ENCODE measurements around the gene DMTF1.
"Not testable (repeated sequence)": the region's sequence is repeated elsewhere in the genome, so short reads cannot be mapped to it uniquely, and the experiment has no call there.

DMTF1 gene

DNA sequence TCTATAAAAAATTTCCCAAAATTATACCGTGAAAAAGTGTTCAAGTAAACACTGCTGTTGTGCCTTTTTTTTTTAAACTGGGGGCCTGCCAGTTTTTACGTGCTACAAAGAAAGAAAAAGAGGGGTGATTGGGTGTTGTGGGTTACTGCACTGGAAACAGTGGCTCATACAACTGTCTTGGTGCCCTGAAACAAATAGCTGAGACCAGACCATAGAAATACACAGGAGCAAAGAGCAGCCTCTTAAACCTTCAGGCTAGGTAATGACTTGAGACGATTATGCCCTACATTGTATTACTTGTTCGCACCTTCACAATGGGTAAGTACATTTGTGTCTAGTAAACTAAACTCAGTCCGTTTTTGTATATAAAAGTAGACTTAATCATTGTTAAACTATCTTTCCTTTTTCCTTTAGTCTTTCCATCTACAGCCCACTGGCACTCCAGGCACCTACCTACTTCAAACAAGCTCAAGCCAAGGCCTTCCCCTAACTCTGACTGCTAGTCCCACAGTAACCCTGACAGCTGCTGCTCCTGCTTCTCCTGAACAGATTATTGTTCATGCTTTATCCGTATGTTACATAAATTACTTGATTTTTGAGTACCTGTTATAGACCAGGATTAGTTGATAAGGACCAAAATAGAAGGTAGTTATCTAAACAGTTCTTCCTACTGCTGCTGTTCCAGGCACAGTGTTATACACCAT lies 40.7 kb downstream of the DMTF1 start:
- H3K27ac ChIP-seq: no peak overlapping the region

GRCh38 chr7:87193912-87194311 lies 41.7 kb downstream of the DMTF1 start:
- Histone ChIP-seq H3K27ac (no peak overlapping the region), H3K4me3 (no peak overlapping the region)
- no peak for DNase-seq (ENCODE audit: low spot score)
- no peak for TF ChIP-seq CTCF (IDR thresholded peaks at IDR 0.05)

More for the DNA sequence above, 40.7 kb downstream of the DMTF1 start:
- no peak for TF ChIP-seq CTCF (IDR thresholded peaks at IDR 0.05)
- DNase-seq (ENCODE audit: low spot score): no peak
- no peak overlapping the region for H3K4me3 ChIP-seq

GRCh38 chr7:87199241-87199640 lies 47.0 kb downstream of the DMTF1 start:
- Histone ChIP-seq H3K27ac (no peak overlapping the region), H3K4me3 (no peak overlapping the region)
- DNase-seq (ENCODE audit: low spot score): no peak
- no peak for TF ChIP-seq CTCF (IDR thresholded peaks at IDR 0.05)

DNA sequence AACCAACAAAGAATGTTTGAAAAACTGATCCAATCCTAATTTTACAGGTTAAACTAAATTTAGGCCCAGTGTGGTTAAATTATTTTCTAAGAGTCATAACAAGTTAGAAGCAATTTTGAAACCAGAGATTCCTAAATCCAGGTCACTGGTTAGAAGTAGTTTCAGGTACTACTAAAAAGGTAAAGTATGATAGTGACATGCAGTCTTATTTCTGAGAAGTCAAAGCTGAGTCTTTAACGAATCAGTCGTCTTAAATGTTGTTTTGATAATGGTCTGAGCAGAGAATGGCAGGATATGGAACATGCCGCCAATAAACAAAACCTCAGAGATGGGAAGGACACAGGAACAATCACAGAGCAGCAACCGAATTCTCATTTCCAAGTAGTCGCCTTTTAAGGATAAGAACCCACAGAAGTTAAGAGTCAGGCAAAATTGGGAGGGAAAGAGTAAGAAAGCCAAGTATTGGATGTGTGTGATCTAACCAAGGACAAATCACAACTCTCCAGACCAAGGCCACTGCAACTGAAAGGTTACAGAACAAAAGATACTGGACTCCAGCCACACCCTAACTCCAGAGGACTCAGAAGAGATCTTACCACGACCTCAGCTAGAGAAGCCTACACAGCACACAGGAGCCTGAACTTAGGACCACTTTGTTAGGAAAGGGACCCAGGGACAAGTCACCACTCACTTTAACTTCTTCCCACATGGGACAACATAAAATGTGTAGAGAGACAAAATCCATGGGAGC lies 47.6 kb downstream of the DMTF1 start:
- H3K27ac ChIP-seq: no peak overlapping the region
- no peak for DNase-seq (ENCODE audit: low spot score)
- no peak for TF ChIP-seq CTCF (IDR thresholded peaks at IDR 0.05)
- H3K4me3 ChIP-seq: no peak overlapping the region

DNA sequence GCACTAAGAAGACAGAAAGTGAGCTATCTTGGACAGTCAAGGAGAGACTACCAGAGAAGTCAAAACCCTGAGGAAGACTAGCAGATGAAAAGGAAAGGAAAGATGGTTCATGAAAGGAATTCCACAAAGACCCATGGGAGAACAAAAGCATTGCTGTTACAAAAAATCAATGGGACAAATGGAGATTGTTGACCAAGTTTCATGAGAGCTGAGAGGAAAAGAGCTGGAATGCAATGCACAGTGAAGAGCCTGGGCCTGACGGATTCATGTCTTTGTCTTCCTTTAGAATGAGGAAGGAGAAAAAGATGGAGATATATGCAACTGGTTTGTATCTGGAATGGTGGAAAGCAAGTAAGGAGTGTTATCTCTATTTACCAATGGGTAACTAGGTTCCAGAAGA lies 50.0 kb downstream of the DMTF1 start:
- no peak for DNase-seq (ENCODE audit: low spot score)
- TF ChIP-seq CTCF (IDR thresholded peaks at IDR 0.05): no peak
- H3K4me3 ChIP-seq: no peak overlapping the region
- H3K27ac ChIP-seq: no peak overlapping the region

DNA sequence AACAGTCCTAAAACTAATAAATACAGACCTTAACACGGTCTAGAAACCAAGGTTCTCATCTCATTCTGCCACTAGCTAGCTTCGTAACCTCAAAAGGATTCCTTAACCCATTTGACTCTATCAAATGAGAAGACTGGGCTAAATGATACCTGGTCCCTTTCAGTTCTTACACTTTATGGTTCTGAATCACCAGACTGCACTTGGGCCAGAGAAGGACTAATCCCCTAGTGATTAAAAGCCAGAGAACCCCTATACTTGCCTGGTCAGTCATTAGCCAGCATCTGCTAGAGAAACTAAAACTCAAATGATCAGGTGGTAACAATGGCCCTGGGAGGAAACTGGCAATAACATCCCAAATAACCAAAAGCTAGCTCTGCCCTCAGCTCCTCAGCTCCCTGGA lies 50.5 kb downstream of the DMTF1 start:
- no peak for DNase-seq (ENCODE audit: low spot score)
- TF ChIP-seq CTCF (IDR thresholded peaks at IDR 0.05): no peak
- Histone ChIP-seq H3K4me3 (no peak overlapping the region), H3K27ac (no peak overlapping the region)

GRCh38 chr7:87203929-87204328 lies 51.7 kb downstream of the DMTF1 start:
- DNase-seq (ENCODE audit: low spot score): not testable (repeated sequence)

More at GRCh38 chr7:87203929-87204328, 51.7 kb downstream of the DMTF1 start:
- H3K4me3 ChIP-seq, H3K27ac ChIP-seq: not testable (repeated sequence)

All from coronary artery (tissue), 2 donors.